Activated CD4-positive, alpha-beta T cell treated with anti-CD3 and anti-CD28 coated beads, Interleukin-2, amount 50 U/mL, for 4 hours (primary cell): Measurements from ENCODE around the gene LAMB4.
"Not testable (repeated sequence)": the region's sequence is repeated elsewhere in the genome, so short reads cannot be mapped to it uniquely, and the experiment has no call there.

Experiments
- DNase-seq, 2 experiments: peaks; one replicate each; pipeline ENCODE4 v3.0.0-alpha.2; 2020

The LAMB4 gene

GRCh38 chr7:108037741-108038140, 92.4 kb downstream of the LAMB4 start:
- no peak for DNase-seq

- DNase-seq = no peak
These were observed 93.0 kb downstream of the LAMB4 start for GRCh38 chr7:108037140-108037539.

GRCh38 chr7:108034586-108034985, 95.6 kb downstream of the LAMB4 start:
- DNase-seq = no peak

GRCh38 chr7:108033776-108034497, 96.2 kb downstream of the LAMB4 start:
- no peak for DNase-seq

GRCh38 chr7:108033309-108033708, 96.9 kb downstream of the LAMB4 start:
- not testable (repeated sequence) for DNase-seq

- no peak for DNase-seq
These were observed 99.6 kb downstream of the LAMB4 start for GRCh38 chr7:108030516-108030915.

GRCh38 chr7:108029034-108029433, 101.1 kb downstream of the LAMB4 start:
- no peak for DNase-seq

- DNase-seq = no peak
These were observed 102.0 kb downstream of the LAMB4 start for GRCh38 chr7:108028111-108028510.

- no peak for DNase-seq
These were observed 102.9 kb downstream of the LAMB4 start for GRCh38 chr7:108027239-108027638.

GRCh38 chr7:108026647-108027046, 103.5 kb downstream of the LAMB4 start:
- no peak for DNase-seq

GRCh38 chr7:108026116-108026515, 104.0 kb downstream of the LAMB4 start:
- DNase-seq = no peak

GRCh38 chr7:108024538-108024937, 105.6 kb downstream of the LAMB4 start:
- no peak for DNase-seq

GRCh38 chr7:108020585-108020984, 109.6 kb downstream of the LAMB4 start:
- DNase-seq = no peak

GRCh38 chr7:108018668-108019067, 111.5 kb downstream of the LAMB4 start:
- DNase-seq = no peak

GRCh38 chr7:108017776-108018151, 112.4 kb downstream of the LAMB4 start:
- DNase-seq = no peak

GRCh38 chr7:108016841-108017775, 113.1 kb downstream of the LAMB4 start:
- no peak for DNase-seq

GRCh38 chr7:108015740-108016139, 114.4 kb downstream of the LAMB4 start:
- DNase-seq = no peak

GRCh38 chr7:108014747-108015682, 115.1 kb downstream of the LAMB4 start:
- DNase-seq = no peak

GRCh38 chr7:108014215-108014614, 115.9 kb downstream of the LAMB4 start:
- DNase-seq = no peak

- no peak for DNase-seq
These were observed 117.4 kb downstream of the LAMB4 start for GRCh38 chr7:108012499-108013430.

GRCh38 chr7:108010377-108010776, 119.8 kb downstream of the LAMB4 start:
- no peak for DNase-seq

GRCh38 chr7:108009873-108010272, 120.3 kb downstream of the LAMB4 start:
- no peak for DNase-seq
